IPS-18c (cell line): ENCODE data around the gene PPP2CA.
"Not testable (repeated sequence)": the region's sequence is repeated elsewhere in the genome, so short reads cannot be mapped to it uniquely, and the experiment has no call there.

Experiments
- H3K4me3 ChIP-seq: 2 replicates; pipeline ENCODE4 v1.7.0; 2013; ENCODE audit warnings: low read depth, mild to moderate bottlenecking, low read length, moderate library complexity; ENCODE audit not compliant: insufficient read depth
- H3K9me3 ChIP-seq: one replicate; pipeline ENCODE4 v1.6.1; 2013; ENCODE audit warnings: mild to moderate bottlenecking, low read length, moderate library complexity; ENCODE audit not compliant: control insufficient read depth, insufficient read depth

Gene PPP2CA

GRCh38 chr5:134211263-134212031, 14.4 kb downstream of the PPP2CA start:
- H3K9me3 ChIP-seq, H3K4me3 ChIP-seq: not testable (repeated sequence)

GRCh38 chr5:134209477-134210245, 16.2 kb downstream of the PPP2CA start:
- Histone ChIP-seq H3K9me3 (no peaks in the 10 kb centered on the region), H3K4me3 (no peak overlapping the region)

- Histone ChIP-seq H3K4me3 (no peak overlapping the region), H3K9me3 (no peaks in the 10 kb centered on the region)
Observed at GRCh38 chr5:134207696-134208095, 18.2 kb downstream of the PPP2CA start.

- no peaks in the 10 kb centered on the region for H3K9me3 ChIP-seq
- H3K4me3 ChIP-seq: no peak overlapping the region
Observed at GRCh38 chr5:134206627-134207160, 19.2 kb downstream of the PPP2CA start.

- Histone ChIP-seq H3K4me3 (no peak overlapping the region), H3K9me3 (no peaks in the 10 kb centered on the region)
Observed at GRCh38 chr5:134204575-134204974, 21.3 kb downstream of the PPP2CA start.

GRCh38 chr5:134203630-134204029, 22.2 kb downstream of the PPP2CA start:
- Histone ChIP-seq H3K9me3 (no peaks in the 10 kb centered on the region), H3K4me3 (no peak overlapping the region)

GRCh38 chr5:134195666-134196065, 30.2 kb downstream of the PPP2CA start:
- H3K4me3 ChIP-seq: no peak overlapping the region
- H3K9me3 ChIP-seq: no peaks in the 10 kb centered on the region

- H3K9me3 ChIP-seq: no peaks in the 10 kb centered on the region
- H3K4me3 ChIP-seq: no peak overlapping the region
Observed at GRCh38 chr5:134189031-134189430, 36.8 kb downstream of the PPP2CA start.

GRCh38 chr5:134188092-134188491, 37.8 kb downstream of the PPP2CA start:
- no peak overlapping the region for H3K4me3 ChIP-seq
- no peaks in the 10 kb centered on the region for H3K9me3 ChIP-seq

- H3K9me3 ChIP-seq: no peaks in the 10 kb centered on the region
Observed at GRCh38 chr5:134184155-134185135, 41.4 kb downstream of the PPP2CA start.

GRCh38 chr5:134183481-134183880, 42.4 kb downstream of the PPP2CA start:
- no peaks in the 10 kb centered on the region for H3K9me3 ChIP-seq
- H3K4me3 ChIP-seq: no peak overlapping the region

More at GRCh38 chr5:134184155-134185135, 41.4 kb downstream of the PPP2CA start:
- H3K4me3 ChIP-seq: no peak overlapping the region; the same call in 1 of the 2 replicates

GRCh38 chr5:134178096-134178419, 47.8 kb downstream of the PPP2CA start:
- Histone ChIP-seq H3K4me3 (no peak overlapping the region), H3K9me3 (no peaks in the 10 kb centered on the region)

- H3K4me3 ChIP-seq: peak overlapping the region; percentile 94
- no peaks in the 10 kb centered on the region for H3K9me3 ChIP-seq
Observed at GRCh38 chr5:134177369-134178095, 48.3 kb downstream of the PPP2CA start.

GRCh38 chr5:134176511-134177368, 49.1 kb downstream of the PPP2CA start, which contains the start of gene SKP1:
TSS of gene SKP1 (minus strand) at chr5:134176950. CDS start at chr5:134174022, 2,928 bp downstream.
- Histone ChIP-seq H3K4me3 (peak within 1 kb of the TSS; percentile 94), H3K9me3 (no peaks in the 10 kb centered on the region)

- peak overlapping the region; percentile 94 for H3K4me3 ChIP-seq
- H3K9me3 ChIP-seq: no peaks in the 10 kb centered on the region
Observed at GRCh38 chr5:134175921-134176510, 49.9 kb downstream of the PPP2CA start.
